OCI-LY3 (cell line): ENCODE measurements around the gene PGS1.

Source experiments
- H2AFZ ChIP-seq: fragments of 200-600, 300-600 bp; shearing (Covaris generic); 2 replicates; pipeline ENCODE4 v1.6.0; 2014; ENCODE audit warnings: antibody characterized with exemption, low read depth, low read length
- H3K27ac ChIP-seq: fragments of 200-600, 300-600 bp; sonication (generic); 2 replicates; pipeline ENCODE4 v1.5.1; 2014; ENCODE audit warnings: mild to moderate bottlenecking, low read length, moderate library complexity, mixed read lengths
- H3K27me3 ChIP-seq: fragments of 200-600, 300-600 bp; sonication (generic); 2 replicates; pipeline ENCODE4 v1.6.1; 2014; ENCODE audit warnings: low read depth, low read length, mixed read lengths
- H3K36me3 ChIP-seq: fragments of 200-600, 300-600 bp; sonication (generic); replicated peaks from 2 replicates; pipeline ENCODE3; 2014; ENCODE audit warnings: low read depth, low read length, mixed read lengths
- H3K4me1 ChIP-seq: fragments of 300-600, 200-600 bp; sonication (generic); 2 replicates; pipeline ENCODE4 v1.6.1; 2014; ENCODE audit warnings: low read length, mixed read lengths
- H3K4me2 ChIP-seq: fragments of 200-600, 300-600 bp; sonication (generic); 2 replicates; pipeline ENCODE4 v1.6.1; 2014; ENCODE audit warnings: low read length, mixed read lengths
- H3K4me3 ChIP-seq: fragments of 300-600, 200-600 bp; sonication (generic); 2 replicates; pipeline ENCODE4 v1.5.1; 2014; ENCODE audit warnings: antibody characterized with exemption, mild to moderate bottlenecking, low read length, moderate library complexity
- H3K79me2 ChIP-seq: fragments of 300-600, 200-600 bp; shearing (Covaris generic); 2 replicates; pipeline ENCODE4 v1.6.1; 2014; ENCODE audit warnings: mild to moderate bottlenecking, low read length, mixed read lengths
- H3K9ac ChIP-seq: fragments of 300-600, 200-600 bp; shearing (Covaris generic); 2 replicates; pipeline ENCODE4 v1.6.0; 2014; ENCODE audit warnings: mild to moderate bottlenecking, low read length, moderate library complexity
- H3K9me3 ChIP-seq: fragments of 200-600, 300-600 bp; shearing (Covaris generic); 2 replicates; pipeline ENCODE4 v1.6.1; 2014; ENCODE audit warnings: low read length, mixed read lengths; ENCODE audit not compliant: insufficient read depth
- H4K20me1 ChIP-seq: fragments of 200-600, 300-600 bp; sonication (generic); 2 replicates; pipeline ENCODE4 v1.6.1; 2016; ENCODE audit warnings: low read length, mixed read lengths; ENCODE audit not compliant: insufficient read depth
- EZH2phosphoT487 ChIP-seq: fragments of 200-600 bp; shearing (Covaris generic); IDR thresholded peaks from 2 replicates; pipeline ENCODE4 v1.6.1; 2018; ENCODE audit warnings: antibody characterized with exemption, mixed run types, low read depth
- TF ChIP-seq, protein P1 (sequence below): fragments of 200-600, 300-600 bp; sonication (generic); IDR thresholded peaks from 2 replicates; pipeline ENCODE4 v1.5.1; 2014; ENCODE audit warnings: antibody characterized with exemption, low read length, low read depth

The PGS1 gene

GRCh38 chr17:78340183-78340955, 38.1 kb upstream of the PGS1 start:
- peaks cover 81% of the 10 kb centered on the region for H3K4me1 ChIP-seq
- TF ChIP-seq, protein P1, sequence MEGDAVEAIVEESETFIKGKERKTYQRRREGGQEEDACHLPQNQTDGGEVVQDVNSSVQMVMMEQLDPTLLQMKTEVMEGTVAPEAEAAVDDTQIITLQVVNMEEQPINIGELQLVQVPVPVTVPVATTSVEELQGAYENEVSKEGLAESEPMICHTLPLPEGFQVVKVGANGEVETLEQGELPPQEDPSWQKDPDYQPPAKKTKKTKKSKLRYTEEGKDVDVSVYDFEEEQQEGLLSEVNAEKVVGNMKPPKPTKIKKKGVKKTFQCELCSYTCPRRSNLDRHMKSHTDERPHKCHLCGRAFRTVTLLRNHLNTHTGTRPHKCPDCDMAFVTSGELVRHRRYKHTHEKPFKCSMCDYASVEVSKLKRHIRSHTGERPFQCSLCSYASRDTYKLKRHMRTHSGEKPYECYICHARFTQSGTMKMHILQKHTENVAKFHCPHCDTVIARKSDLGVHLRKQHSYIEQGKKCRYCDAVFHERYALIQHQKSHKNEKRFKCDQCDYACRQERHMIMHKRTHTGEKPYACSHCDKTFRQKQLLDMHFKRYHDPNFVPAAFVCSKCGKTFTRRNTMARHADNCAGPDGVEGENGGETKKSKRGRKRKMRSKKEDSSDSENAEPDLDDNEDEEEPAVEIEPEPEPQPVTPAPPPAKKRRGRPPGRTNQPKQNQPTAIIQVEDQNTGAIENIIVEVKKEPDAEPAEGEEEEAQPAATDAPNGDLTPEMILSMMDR = no peak
- TF ChIP-seq EZH2phosphoT487 = no peak
- H4K20me1 ChIP-seq = no peaks in the 10 kb centered on the region
- peak overlapping the region; percentile 88 for H3K27ac ChIP-seq
- H3K79me2 ChIP-seq = no peaks in the 10 kb centered on the region; the same call in 1 of the 2 replicates
- H3K4me2 ChIP-seq = peak overlapping the region; percentile 47
- H3K9me3 ChIP-seq = no peaks in the 10 kb centered on the region
- no peaks in the 10 kb centered on the region for H3K27me3 ChIP-seq
- peak overlapping the region; percentile 85 for H3K9ac ChIP-seq
- no peak overlapping the region for H2AFZ ChIP-seq
- H3K4me3 ChIP-seq = no peak overlapping the region
- H3K36me3 ChIP-seq = no peaks in the 10 kb centered on the region

DNA sequence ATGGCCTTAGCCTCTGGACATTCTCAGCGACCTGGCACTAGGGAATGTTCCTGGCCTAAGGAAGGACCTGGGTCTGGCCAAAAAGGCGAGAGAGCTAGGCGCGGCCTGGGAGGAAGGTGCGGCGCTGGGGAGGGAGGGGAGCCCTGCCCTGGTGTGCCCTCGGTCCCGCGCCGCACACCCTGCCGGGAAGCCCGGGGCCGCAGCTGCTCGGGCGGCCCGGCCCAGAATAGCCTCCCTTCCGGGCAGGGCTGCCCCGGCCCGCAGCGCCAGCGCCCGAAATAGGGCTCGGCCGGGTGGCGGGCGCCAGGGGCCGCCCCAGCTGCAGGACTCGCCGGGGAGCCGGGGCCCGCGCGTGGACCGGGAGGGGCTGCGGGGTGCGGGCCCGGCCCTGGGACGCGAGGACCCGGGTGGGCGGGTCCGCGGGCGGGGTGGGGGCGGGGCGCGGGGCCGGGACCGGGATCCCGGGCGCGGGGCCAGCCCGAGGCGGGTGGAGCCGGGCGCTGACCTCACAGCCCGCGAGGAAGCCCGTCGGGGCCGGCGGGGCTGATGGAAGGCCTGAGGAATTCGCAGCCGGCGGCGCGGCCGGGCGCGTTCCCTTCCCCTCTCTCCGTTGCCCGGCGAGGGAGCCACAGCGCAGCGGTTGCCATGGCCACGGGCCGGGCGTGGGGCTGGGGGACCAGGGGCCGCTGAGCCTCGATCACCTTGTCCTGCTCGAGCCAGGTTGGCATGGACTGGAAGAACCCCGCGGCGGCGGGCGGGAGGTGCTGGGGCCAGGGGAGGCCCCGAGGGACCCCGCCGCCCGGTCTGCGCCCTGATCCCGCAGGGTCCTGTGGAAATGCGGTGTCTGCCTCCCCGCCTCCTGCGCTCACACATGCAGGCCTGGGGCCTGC, 36.6 kb upstream of the PGS1 start:
- peak overlapping the region; percentile 85 for H3K27ac ChIP-seq
- H3K9ac ChIP-seq = peak overlapping the region; percentile 85
- no peaks in the 10 kb centered on the region for H4K20me1 ChIP-seq
- no peaks in the 10 kb centered on the region for H3K36me3 ChIP-seq
- H3K27me3 ChIP-seq = no peaks in the 10 kb centered on the region; the same call in 1 of the 2 replicates
- H3K9me3 ChIP-seq = no peaks in the 10 kb centered on the region
- H2AFZ ChIP-seq = no peak overlapping the region
- H3K4me2 ChIP-seq = peak overlapping the region; percentile 96
- peak overlapping the region; percentile 80 for H3K4me3 ChIP-seq
- H3K79me2 ChIP-seq = no peaks in the 10 kb centered on the region; the same call in 1 of the 2 replicates
- TF ChIP-seq, protein P1 = no peak
- no peak for TF ChIP-seq EZH2phosphoT487
- peaks cover 74% of the 10 kb centered on the region for H3K4me1 ChIP-seq

- H3K36me3 ChIP-seq = no peaks in the 10 kb centered on the region
- no peak for TF ChIP-seq EZH2phosphoT487
- TF ChIP-seq, protein P1 = no peak
- H3K27ac ChIP-seq = peak overlapping the region; percentile 85
- peaks cover 71% of the 10 kb centered on the region for H3K4me1 ChIP-seq
- H3K9ac ChIP-seq = peak overlapping the region; percentile 85
- H3K4me2 ChIP-seq = peak overlapping the region; percentile 96
- H2AFZ ChIP-seq = no peak overlapping the region
- no peaks in the 10 kb centered on the region for H3K9me3 ChIP-seq
- peak overlapping the region; percentile 80 for H3K4me3 ChIP-seq
- H3K27me3 ChIP-seq = peaks cover 2% of the 10 kb centered on the region; the same call in 1 of the 2 replicates
- H3K79me2 ChIP-seq = no peaks in the 10 kb centered on the region; the same call in 1 of the 2 replicates
- H4K20me1 ChIP-seq = no peaks in the 10 kb centered on the region
Measured at GRCh38 chr17:78342449-78343186, 35.8 kb upstream of the PGS1 start.
